NCI-H2029 (cell line): ENCODE measurements around the gene TMEM117.
"Not testable (repeated sequence)": the region's sequence is repeated elsewhere in the genome, so short reads cannot be mapped to it uniquely, and the experiment has no call there.

Experiments used
- DNase-seq: peaks from one replicate; lab custom pipeline; 2025; lab: John Stamatoyannopoulos, UW

The TMEM117 gene

GRCh38 chr12:44299524-44299923, 463.6 kb downstream of the TMEM117 start:
- DNase-seq: no peak

DNA sequence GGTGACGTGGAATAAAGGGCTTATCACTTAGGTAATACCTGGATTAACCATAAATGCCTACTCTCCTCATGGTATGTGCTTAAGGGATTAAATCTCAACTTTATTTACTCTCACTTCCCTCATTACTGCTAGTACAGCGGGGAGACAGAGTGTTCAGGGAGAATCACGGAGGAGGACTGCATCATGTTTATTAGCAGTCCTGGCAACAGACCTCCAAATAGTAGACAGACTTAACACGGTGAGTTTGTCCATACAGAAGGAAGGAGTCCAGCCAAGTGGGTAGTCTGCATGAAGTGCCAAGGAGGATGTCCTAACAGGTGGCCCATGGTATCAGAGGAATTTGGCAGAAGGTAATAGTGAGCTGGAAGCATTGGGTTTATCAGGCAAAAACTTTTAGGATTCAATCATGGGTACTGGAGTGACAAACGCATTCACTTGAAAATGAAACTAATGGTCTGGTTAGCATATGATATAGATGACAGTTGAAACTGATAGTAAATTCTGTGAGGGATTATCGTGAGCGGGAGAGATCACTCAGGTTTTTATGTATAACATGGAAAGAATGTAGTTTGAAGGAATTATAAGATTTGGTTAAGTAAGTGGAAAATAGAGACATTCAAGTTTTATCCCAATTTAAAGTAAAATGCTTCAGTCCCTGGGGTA, 471.8 kb downstream of the TMEM117 start:
- no peak for DNase-seq

DNA sequence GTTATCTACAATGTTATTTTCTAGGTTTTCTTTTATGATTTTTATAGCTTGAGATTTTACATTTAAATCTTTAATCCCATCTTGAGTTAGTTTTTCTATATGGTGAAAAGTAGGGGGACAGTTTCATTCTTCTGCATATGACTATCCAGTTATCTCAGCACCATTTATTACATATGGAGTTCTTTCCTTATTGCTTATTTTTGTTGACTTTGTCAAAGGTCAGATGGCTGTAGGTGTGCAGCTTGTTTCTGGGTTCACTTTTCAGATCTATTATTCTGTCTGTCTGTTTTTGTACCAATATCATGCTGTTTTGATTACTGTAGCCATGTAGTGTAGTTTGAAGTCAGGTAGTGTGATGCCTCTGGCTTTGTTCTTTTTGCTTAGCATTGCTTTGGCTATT, 477.3 kb downstream of the TMEM117 start:
- DNase-seq: no peak

DNA sequence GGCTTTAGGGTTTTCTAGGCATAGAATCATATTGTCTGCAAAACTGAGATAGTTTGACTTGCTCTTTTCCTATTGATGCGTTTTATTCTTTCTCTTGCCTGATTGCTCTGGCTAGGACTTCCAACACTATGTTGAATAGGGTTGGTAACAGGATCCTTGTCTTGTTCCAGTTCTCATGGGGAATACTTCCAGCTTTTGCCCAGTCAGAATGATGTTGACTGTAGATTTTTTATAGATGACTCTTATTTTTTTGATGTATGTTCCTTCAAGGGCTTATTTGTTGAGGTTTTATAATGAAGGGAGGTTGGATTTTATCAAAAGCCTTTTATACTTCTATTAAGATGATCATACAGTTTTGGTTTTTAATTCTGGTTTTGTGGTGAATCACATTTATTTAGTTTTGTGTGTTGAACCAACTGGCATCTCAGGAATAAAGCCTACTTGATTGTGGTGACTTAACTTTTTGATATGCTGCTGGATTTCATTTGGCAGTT, 478.2 kb downstream of the TMEM117 start:
- no peak for DNase-seq

GRCh38 chr12:44317651-44318126, 481.8 kb downstream of the TMEM117 start:
- DNase-seq: no peak

GRCh38 chr12:44331269-44331668, 495.4 kb downstream of the TMEM117 start:
- DNase-seq: no peak

GRCh38 chr12:44334347-44334746, 498.5 kb downstream of the TMEM117 start:
- no peak for DNase-seq

GRCh38 chr12:44335030-44335429, 499.1 kb downstream of the TMEM117 start:
- no peak for DNase-seq

GRCh38 chr12:44336577-44336976, 500.7 kb downstream of the TMEM117 start:
- DNase-seq: no peak

DNA sequence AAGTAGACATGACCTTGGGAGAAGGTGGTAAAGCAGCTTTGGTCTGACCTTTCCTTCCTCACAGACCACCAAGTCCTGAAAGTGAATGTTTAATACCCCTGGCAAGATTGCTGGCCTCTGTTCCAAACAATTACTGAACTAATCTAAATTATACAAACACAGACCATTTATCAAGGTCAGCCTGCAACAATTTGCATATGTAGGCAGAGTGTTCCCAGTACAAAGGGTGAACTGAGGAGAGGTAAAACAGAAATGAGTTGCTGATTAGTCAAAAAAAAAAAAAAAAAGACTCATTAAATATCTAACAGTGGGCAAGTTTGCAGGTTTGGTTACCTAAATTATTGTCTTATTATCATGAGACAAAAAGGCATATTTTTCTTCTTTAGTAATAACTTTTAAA, 506.5 kb downstream of the TMEM117 start:
- DNase-seq: no peak

DNA sequence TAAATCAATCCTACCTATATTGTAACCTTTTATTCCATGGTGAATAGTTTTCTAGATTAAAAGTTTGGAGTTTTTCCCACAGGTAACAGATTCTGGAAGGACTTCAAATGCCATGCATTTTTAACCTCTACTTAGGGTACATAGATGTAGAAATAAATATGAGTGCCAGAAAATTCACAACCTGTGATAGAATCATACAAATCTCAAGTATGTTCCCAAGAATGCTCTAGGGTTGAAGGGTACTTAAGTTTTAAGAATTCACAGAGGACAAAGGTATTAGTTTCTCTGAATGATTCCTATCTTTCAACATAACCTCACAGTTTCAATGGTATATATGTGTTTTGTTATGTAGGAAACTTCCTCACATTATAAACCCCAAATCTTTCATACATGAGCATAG, 511.3 kb downstream of the TMEM117 start:
- DNase-seq: no peak

- DNase-seq: no peak
Measured at GRCh38 chr12:44357494-44357893, 521.6 kb downstream of the TMEM117 start.

- DNase-seq: no peak
Measured at GRCh38 chr12:44358636-44359035, 522.8 kb downstream of the TMEM117 start.

GRCh38 chr12:44362947-44363346, 527.1 kb downstream of the TMEM117 start:
- no peak for DNase-seq

GRCh38 chr12:44367136-44367535, 531.3 kb downstream of the TMEM117 start:
- DNase-seq: no peak

DNA sequence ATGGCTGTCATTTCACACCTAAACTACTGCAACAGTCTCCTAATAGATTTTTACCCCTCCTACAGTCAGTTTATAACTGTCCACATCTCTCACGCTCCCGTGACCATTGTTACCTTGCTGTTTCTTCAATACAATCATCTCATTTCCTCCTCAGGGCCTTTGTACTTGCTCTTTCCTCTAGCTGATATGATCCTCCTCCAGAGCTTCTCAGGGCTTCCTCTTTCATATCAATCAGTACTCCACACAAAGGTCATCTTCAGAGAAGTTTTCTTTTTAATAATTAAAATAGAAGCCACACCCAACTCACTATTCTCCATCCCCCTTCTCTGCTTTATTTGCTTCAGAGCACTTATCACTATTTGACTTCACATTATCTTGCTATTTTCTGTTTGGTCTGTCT, 532.0 kb downstream of the TMEM117 start:
- no peak for DNase-seq

GRCh38 chr12:44369998-44370397, 534.1 kb downstream of the TMEM117 start:
- no peak for DNase-seq

GRCh38 chr12:44370982-44371381, 535.1 kb downstream of the TMEM117 start:
- DNase-seq: no peak

GRCh38 chr12:44372259-44372658, 536.4 kb downstream of the TMEM117 start:
- DNase-seq: no peak

DNA sequence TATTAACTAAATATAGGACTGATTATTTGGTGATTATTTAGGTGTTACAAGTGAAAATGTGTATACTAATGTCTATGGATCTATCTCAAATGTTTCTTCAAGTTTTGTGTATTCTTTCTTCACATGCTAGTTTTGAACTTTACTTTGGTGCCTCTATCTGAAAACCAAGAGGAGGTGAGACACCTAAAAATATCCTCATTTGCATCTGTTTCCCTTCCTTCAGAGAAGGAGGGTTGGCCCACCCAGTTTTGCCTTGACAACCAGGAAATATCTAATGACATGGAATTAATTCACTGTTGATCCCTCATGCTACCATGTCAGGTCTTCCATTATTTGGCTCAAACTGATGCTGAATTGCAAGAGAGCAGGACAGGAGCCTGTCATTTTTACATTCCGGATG, 539.8 kb downstream of the TMEM117 start:
- DNase-seq: no peak

- no peak for DNase-seq
Measured at GRCh38 chr12:44377443-44378187, 541.7 kb downstream of the TMEM117 start.

- DNase-seq: not testable (repeated sequence)
Measured at GRCh38 chr12:44379113-44379512, 543.2 kb downstream of the TMEM117 start.

DNA sequence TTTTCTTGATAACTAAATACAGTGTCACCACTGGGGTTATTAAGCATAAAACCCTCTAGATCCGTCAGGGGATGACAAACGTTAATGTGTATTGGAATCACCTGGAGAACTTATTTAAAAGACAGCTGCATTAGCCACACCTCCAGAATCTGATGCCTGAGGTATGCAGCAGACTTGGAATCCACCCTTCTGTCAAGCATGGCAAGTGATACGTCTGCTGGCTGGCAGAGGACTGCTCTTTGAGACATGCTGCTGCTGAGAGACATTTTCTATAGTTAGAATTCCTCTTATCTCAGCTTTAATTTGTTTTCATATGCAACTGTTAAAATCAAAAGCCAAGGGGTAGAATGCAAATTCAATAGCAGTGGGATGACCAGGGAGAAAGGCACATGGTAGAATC, 544.0 kb downstream of the TMEM117 start:
- DNase-seq: no peak
